HG02610 (cell line): ENCODE measurements around the gene ASAP2.

Source experiments
- ATAC-seq: cut with Tn5 transposase; IDR thresholded peaks from one replicate; pipeline ENCODE4 v1.9.1; 2021; ENCODE audit warnings: mild to moderate bottlenecking, moderate library complexity; ENCODE audit not compliant: unreplicated experiment

Gene ASAP2

GRCh38 chr2:9230051-9230802, 23.6 kb downstream of the ASAP2 start:
- ATAC-seq = no peak

GRCh38 chr2:9230881-9231280, 24.3 kb downstream of the ASAP2 start:
- ATAC-seq = no peak

- ATAC-seq = no peak
Observed at GRCh38 chr2:9231291-9232165, 24.9 kb downstream of the ASAP2 start.

- ATAC-seq = no peak
Observed at GRCh38 chr2:9232166-9232479, 25.5 kb downstream of the ASAP2 start.

- ATAC-seq = no peak
Observed at GRCh38 chr2:9232886-9233285, 26.3 kb downstream of the ASAP2 start.

GRCh38 chr2:9234680-9235146, 28.1 kb downstream of the ASAP2 start:
- ATAC-seq = no peak

GRCh38 chr2:9235147-9236044, 28.8 kb downstream of the ASAP2 start:
- no peak for ATAC-seq

GRCh38 chr2:9236045-9236344, 29.4 kb downstream of the ASAP2 start:
- ATAC-seq = no peak

GRCh38 chr2:9236867-9237266, 30.3 kb downstream of the ASAP2 start:
- no peak for ATAC-seq

GRCh38 chr2:9237831-9238230, 31.2 kb downstream of the ASAP2 start:
- ATAC-seq = no peak

- ATAC-seq = no peak
Observed at GRCh38 chr2:9238591-9239326, 32.1 kb downstream of the ASAP2 start.

- no peak for ATAC-seq
Observed at GRCh38 chr2:9239616-9240015, 33.0 kb downstream of the ASAP2 start.

- ATAC-seq = no peak
Observed at GRCh38 chr2:9240745-9241144, 34.1 kb downstream of the ASAP2 start.

GRCh38 chr2:9241233-9241632, 34.6 kb downstream of the ASAP2 start:
- ATAC-seq = no peak

GRCh38 chr2:9243357-9243756, 36.7 kb downstream of the ASAP2 start:
- ATAC-seq = no peak

- ATAC-seq = no peak
Observed at GRCh38 chr2:9244985-9245544, 38.5 kb downstream of the ASAP2 start.

- no peak for ATAC-seq
Observed at GRCh38 chr2:9247177-9247576, 40.6 kb downstream of the ASAP2 start.

- no peak for ATAC-seq
Observed at GRCh38 chr2:9247786-9248185, 41.2 kb downstream of the ASAP2 start.

GRCh38 chr2:9248363-9248762, 41.8 kb downstream of the ASAP2 start:
- ATAC-seq = no peak

GRCh38 chr2:9249020-9249800, 42.6 kb downstream of the ASAP2 start:
- ATAC-seq = no peak
